HEK293T (cell line): ENCODE measurements around the gene SULT1A1.
"Not testable (repeated sequence)": the region's sequence is repeated elsewhere in the genome, so short reads cannot be mapped to it uniquely, and the experiment has no call there.

ENCODE experiments used
- CTCF ChIA-PET: fragments of 350-600 bp; formaldehyde crosslinking; extraction: SDS; loops from one replicate; lab custom pipeline; 2021; ENCODE audit warnings: antibody characterized with exemption, inconsistent platforms; lab: Yijun Ruan, JAX
- POLR2A ChIA-PET: fragments of 350-600 bp; formaldehyde crosslinking; extraction: SDS; loops from one replicate; lab custom pipeline; 2020; ENCODE audit warnings: antibody characterized with exemption, inconsistent platforms; lab: Yijun Ruan, JAX
- DNase-seq: peaks from one replicate; pipeline ENCODE4 v3.0.0; 2012; ENCODE audit warnings: mixed read lengths; ENCODE audit errors: extremely low spot score
- ARNT ChIP-seq: fragments of 450-650 bp; IDR thresholded peaks from 2 replicates; pipeline ENCODE4 v1.6.1; 2017; ENCODE audit warnings: mild to moderate bottlenecking
- BHLHE40 ChIP-seq: fragments of 450-650 bp; IDR thresholded peaks from 2 replicates; pipeline ENCODE4 v1.6.1; 2016; ENCODE audit warnings: mild to moderate bottlenecking, moderate library complexity, borderline replicate concordance
- CTBP1 ChIP-seq: fragments of 450-650 bp; IDR thresholded peaks from 2 replicates; pipeline ENCODE4 v1.6.1; 2016; ENCODE audit warnings: borderline replicate concordance
- ELF4 ChIP-seq: fragments of 450-650 bp; IDR thresholded peaks from 2 replicates; pipeline ENCODE4 v1.6.1; 2017; ENCODE audit warnings: antibody characterized with exemption
- FOXA1 ChIP-seq: fragments of 450-650 bp; IDR thresholded peaks from 2 replicates; pipeline ENCODE4 v1.6.1; 2016; ENCODE audit warnings: mild to moderate bottlenecking
- FOXK2 ChIP-seq: fragments of 450-650 bp; IDR thresholded peaks from 2 replicates; pipeline ENCODE4 v1.6.1; 2016; ENCODE audit warnings: mild to moderate bottlenecking
- FOXM1 ChIP-seq: fragments of 450-650 bp; IDR thresholded peaks from 2 replicates; pipeline ENCODE4 v1.6.1; 2017; ENCODE audit warnings: mild to moderate bottlenecking, borderline replicate concordance
- L3MBTL2 ChIP-seq: fragments of 450-650 bp; conservative IDR thresholded peaks from 2 replicates; pipeline ENCODE4 v1.6.1; 2016; ENCODE audit warnings: mild to moderate bottlenecking
- NFRKB ChIP-seq: fragments of 450-650 bp; IDR thresholded peaks from 2 replicates; pipeline ENCODE4 v1.6.1; 2016; ENCODE audit warnings: mild to moderate bottlenecking, moderate library complexity
- PKNOX1 ChIP-seq: fragments of 450-650 bp; IDR thresholded peaks from 2 replicates; pipeline ENCODE4 v1.6.1; 2016
- SP1 ChIP-seq: fragments of 450-650 bp; IDR thresholded peaks from 2 replicates; pipeline ENCODE4 v1.6.1; 2017
- TARDBP ChIP-seq: fragments of 450-650 bp; IDR thresholded peaks from 2 replicates; pipeline ENCODE4 v1.6.1; 2016
- ZNF384 ChIP-seq: fragments of 450-650 bp; IDR thresholded peaks from 2 replicates; pipeline ENCODE4 v1.6.1; 2016

Gene SULT1A1

GRCh38 chr16:28621481-28622155 lies 11.8 kb upstream of the SULT1A1 start:
- ChIA-PET CTCF (interaction anchor here (0.8 kb wide), 1 partner anchor 1187 kb away, joined by 9 read pairs; no protein-coding TSS in a partner anchor), POLR2A (no interaction called here)
- no peak for DNase-seq
- TF ChIP-seq TARDBP (no peak), CTBP1 (no peak), L3MBTL2 (no peak), ARNT (no peak), NFRKB (no peak), ELF4 (no peak)

- POLR2A ChIA-PET, CTCF ChIA-PET, DNase-seq: not testable (repeated sequence)
Observed at GRCh38 chr16:28620316-28620715, 10.5 kb upstream of the SULT1A1 start.

GRCh38 chr16:28617874-28618273 lies 8.0 kb upstream of the SULT1A1 start:
- ChIA-PET POLR2A (no interaction called here), CTCF (interaction anchor here (1.0 kb wide), 1 partner anchor 20 kb away, joined by 3 read pairs; no protein-coding TSS in a partner anchor)
- TF ChIP-seq FOXA1 (no peak), FOXM1 (no peak)
- DNase-seq = no peak

- ChIA-PET CTCF (interaction anchor here (0.6 kb wide), 1 partner anchor 107 kb away, joined by 4 read pairs; no protein-coding TSS in a partner anchor), POLR2A (no interaction called here)
- DNase-seq = no peak
- no peak for TF ChIP-seq PKNOX1
- TF ChIP-seq CTBP1 = no peak
- TF ChIP-seq TARDBP = no peak
- no peak for TF ChIP-seq BHLHE40
- no peak for TF ChIP-seq FOXK2
- no peak for TF ChIP-seq FOXA1
- no peak for TF ChIP-seq ARNT
- no peak for TF ChIP-seq SP1
- no peak for TF ChIP-seq ELF4
- no peak for TF ChIP-seq ZNF384
Observed at GRCh38 chr16:28616636-28617035, 6.8 kb upstream of the SULT1A1 start.

- CTCF ChIA-PET = interaction anchor here (0.6 kb wide), 1 partner anchor 106 kb away, joined by 4 read pairs; no protein-coding TSS in a partner anchor
- DNase-seq, POLR2A ChIA-PET: not testable (repeated sequence)
Observed at GRCh38 chr16:28616224-28616577, 6.4 kb upstream of the SULT1A1 start.

- POLR2A ChIA-PET, DNase-seq: not testable (repeated sequence)
- CTCF ChIA-PET = interaction anchor here (0.6 kb wide), 1 partner anchor 106 kb away, joined by 4 read pairs; no protein-coding TSS in a partner anchor
Observed at GRCh38 chr16:28615486-28616223, 5.8 kb upstream of the SULT1A1 start.

- DNase-seq, CTCF ChIA-PET, POLR2A ChIA-PET: not testable (repeated sequence)
Observed at GRCh38 chr16:28614561-28614960, 4.7 kb upstream of the SULT1A1 start.

- POLR2A ChIA-PET, CTCF ChIA-PET, DNase-seq: not testable (repeated sequence)
Observed at GRCh38 chr16:28613912-28614311, 4.1 kb upstream of the SULT1A1 start.

GRCh38 chr16:28612359-28613280 lies 2.8 kb upstream of the SULT1A1 start:
- CTCF ChIA-PET, POLR2A ChIA-PET, DNase-seq: not testable (repeated sequence)
